Measurements from ENCODE around the gene PPA1.
"Not testable (repeated sequence)": the region's sequence is repeated elsewhere in the genome, so short reads cannot be mapped to it uniquely, and the experiment has no call there.

The PPA1 gene

GRCh38 chr10:70198696-70199466 lies 34.3 kb downstream of the PPA1 start:
- FAIRE-seq = no peak

DNA sequence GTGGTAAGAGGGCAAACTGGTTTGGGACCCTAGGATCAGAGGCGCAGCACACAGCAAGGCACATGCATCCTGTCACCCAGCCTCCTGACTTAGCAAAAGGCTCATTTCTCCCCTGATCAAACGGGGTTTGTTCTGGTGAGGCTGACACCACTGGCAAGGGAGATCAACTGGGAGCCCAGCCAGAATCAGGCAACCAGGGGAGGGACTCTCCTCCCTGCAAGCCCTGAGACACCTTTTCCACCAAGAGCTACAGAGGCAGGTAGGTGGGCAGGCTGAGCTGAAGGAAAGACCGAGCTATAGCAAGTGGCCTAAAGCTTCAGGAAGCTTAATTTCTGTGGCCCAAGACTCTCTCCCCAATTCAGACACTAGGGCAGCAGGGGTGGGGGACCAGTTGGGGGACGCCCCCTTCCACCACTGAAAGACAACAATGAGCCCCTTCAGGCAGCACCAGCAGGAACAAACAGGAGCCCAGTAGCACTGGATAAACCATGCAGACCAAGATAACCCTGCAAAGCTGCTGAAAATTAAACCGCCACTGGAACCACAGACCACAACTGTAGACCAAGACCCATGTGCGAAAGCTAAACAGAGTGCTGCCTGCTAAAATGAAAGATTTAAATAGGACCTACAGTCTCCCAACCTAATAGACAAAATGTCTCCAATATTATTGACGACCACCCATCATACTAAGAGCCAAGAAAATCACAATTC lies 35.8 kb downstream of the PPA1 start:
- no peak for FAIRE-seq

DNA sequence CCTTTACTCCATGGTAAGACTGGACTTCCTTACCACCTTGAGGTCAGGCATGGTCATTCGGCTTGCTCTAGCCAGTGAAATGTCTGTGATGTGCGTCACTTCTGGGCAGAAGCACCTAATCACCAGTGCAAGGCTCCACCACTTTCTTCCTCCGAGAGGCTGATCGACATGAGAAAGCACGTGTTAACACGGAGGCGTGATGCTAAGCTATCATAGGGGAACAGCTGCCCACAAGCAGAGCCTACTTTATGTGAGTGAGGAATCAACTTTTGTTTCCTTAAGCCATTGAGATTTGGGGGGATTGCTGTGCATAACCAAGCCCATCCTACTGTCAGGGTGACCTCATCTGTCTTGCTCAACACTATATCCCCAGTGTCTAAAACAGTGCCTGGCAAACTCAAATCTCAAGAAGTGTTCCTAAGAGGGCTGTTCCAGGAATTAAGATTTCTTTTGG lies 39.8 kb downstream of the PPA1 start:
- FAIRE-seq = no peak

GRCh38 chr10:70192326-70192968 lies 40.8 kb downstream of the PPA1 start:
- FAIRE-seq = no peak

GRCh38 chr10:70191972-70192305 lies 41.3 kb downstream of the PPA1 start:
- FAIRE-seq = peak; percentile 8

GRCh38 chr10:70191161-70191971 lies 41.9 kb downstream of the PPA1 start:
- no peak for FAIRE-seq

DNA sequence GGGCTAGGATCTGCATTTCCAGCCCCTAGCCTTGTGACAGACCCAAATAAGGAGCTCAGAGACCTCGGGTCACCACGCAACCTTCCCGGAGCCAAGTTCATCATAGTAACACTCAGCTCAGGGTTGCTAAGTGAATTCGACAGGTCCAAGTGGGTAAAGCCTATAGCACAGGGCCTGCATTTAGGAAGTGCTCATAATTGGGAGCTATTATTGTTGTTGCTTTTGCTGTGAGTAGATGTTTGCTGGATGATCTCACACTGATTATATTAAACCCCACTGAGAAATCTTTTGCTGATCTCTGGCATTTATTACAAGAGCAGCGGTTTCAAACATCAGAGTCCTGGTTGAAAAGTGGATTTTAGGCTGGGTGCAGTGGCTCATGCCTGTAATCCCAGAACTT lies 42.6 kb downstream of the PPA1 start:
- no peak for FAIRE-seq

- no peak for FAIRE-seq
Observed at GRCh38 chr10:70190102-70190501, 43.1 kb downstream of the PPA1 start.

DNA sequence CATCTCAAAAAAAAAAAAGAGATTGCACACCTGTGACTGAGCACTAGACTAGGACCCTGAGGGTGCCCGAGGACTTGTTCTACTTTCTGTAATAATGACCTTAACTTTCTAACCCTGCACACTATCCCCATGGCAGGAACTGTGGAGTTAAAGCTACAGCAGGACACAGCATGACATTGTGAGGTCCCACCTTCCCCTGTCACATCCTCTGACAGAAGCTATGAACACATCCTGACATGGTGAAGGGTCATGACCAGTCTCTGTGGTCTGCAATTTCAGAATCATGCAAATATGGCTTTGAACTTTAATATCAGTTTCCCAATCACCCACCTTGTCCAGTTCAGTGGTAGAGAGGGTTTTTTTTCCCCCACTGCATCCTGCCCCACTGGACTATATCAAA lies 44.5 kb downstream of the PPA1 start:
- FAIRE-seq = no peak

DNA sequence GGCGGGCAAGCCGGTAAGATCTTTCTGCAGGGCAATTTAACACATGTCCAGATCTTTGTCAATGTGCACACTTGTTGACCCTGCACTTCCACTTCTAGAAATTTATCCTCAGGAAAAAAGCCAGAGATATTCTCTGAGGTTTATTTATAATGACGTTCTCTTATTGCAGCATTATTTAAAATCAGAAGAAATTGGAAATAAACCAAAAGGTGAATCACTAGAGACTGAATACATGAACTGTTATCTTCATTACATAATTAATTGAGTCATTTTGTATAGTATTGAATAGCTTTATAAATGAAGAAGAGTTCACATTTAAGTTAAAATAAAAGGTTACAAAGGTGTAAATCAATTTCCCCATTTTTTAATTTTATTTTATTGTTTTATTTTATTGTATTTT lies 46.7 kb downstream of the PPA1 start:
- FAIRE-seq = no peak

DNA sequence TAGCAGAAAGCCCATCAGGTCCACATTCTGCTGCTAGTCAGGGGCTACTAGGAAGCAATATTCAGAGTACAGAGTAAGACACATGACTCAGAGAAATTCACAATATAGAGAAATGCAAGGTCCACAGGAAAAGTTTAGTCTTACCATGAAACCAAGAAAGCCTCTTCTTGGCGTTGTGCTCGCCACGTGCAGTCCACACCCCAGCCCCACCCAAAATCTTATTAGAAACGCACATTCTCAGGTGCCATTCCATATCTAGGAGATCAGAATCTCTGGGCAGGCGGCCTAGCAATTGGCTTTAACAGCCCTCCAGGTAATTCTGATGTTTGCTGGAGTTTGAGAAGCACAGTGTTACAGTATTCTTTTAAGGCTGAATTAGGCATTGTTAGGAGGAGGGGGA lies 47.1 kb downstream of the PPA1 start:
- FAIRE-seq = no peak

DNA sequence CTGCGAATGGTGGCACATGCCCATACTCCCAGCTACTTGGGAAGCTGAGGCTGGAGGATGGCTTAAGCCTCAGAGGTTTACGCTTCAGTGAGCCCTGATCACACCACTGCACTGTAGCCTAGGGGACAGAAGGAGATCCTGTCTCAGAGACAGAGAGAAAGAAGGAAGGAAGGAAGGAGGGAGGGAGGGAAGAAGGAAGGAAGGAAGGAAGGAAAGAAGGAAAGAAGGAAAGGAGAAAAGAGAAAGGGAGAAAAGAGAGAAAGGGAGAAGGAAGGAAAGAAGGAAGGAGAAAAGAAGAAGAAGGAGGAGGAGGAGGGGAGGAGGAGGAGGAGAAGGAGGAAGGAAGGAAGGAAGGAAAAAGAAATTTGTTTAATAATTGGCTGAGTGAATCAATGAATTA lies 49.9 kb downstream of the PPA1 start:
- FAIRE-seq = no peak

- FAIRE-seq = not testable (repeated sequence)
Observed at GRCh38 chr10:70179209-70179608, 54.0 kb downstream of the PPA1 start.

DNA sequence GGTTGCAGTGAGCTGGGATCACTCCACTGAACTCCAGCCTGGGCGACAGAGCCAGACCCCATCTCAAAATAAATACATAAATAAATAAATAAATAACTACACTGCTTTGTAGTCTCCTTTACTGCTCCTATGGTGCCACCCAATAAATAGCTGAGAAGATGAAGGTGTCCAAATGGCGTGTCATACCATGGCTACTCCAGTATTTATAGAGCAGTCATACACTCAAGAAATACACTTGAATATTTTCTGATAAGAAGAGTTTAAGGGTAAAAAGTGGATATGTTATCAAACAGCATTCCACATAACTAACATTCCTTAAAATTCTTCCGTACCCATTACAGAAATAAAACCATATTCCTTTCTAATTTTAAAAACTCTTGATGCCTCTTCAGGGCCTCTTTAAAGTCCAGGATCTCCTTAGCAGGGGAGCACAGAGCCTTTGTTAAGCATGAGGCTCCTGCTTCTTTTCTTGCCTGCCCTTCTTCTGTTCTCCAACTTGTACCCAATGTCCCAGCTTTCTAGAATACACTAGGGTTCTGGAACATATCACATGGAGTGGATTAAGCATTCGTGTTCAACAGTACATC lies 55.0 kb downstream of the PPA1 start:
- FAIRE-seq = no peak

DNA sequence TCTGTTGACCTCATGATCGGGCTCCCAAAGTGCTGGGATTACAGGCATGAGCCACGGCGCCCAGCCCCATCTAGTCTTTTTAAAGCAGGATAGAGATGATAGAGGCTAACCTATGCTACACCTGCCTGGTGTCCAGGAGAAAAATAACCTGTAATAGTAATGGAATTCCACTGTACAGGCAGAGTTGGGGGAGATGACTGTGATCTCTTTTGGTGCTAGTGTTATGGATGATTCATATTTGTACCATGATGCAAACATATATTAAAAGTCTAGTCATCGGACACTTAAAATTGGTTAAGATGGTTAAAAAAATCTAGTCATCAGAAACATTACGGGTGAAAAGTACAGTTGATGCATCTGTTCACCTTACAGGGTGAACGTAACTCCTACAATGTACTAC lies 56.8 kb downstream of the PPA1 start:
- no peak for FAIRE-seq

DNA sequence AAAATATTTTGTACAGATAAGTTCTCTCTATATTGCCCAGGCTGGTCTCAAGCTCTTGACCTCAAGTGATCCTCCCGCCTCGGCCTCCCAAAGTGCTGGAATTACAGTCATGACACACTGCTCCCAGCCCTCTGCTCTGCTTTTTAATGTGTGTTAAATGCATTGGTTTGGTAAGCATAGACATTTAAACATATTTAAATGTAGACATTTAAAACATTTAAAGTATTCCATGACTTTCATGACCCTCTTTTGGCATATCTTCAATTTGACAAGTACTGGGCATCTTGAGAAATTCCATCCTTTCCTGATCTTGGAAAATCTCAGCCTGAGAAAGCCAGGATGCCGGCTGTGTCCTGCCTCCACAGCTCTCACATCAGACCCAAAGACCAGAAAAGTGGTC lies 57.7 kb downstream of the PPA1 start:
- FAIRE-seq = no peak

GRCh38 chr10:70174058-70174741 lies 59.0 kb downstream of the PPA1 start:
- no peak for FAIRE-seq

- FAIRE-seq = no peak
Observed at GRCh38 chr10:70169649-70170364, 63.4 kb downstream of the PPA1 start.

DNA sequence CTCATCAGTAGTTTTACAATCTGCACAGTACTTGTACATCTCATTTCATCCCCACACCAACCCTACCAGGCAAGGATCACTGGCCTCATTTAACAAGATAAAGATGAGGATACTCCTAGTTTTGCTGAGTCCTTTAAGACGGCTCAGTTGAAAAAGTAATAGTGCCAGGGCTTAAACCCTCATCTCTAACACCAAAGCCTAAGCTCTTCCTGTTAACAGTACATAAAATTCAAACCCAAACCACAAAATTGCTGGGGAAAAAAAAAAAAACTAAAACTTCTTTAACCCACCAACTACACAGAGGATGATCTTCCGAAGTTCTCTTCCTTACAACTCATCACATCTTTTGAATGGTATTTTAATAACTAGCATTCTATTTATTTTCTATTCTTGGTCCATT lies 64.2 kb downstream of the PPA1 start:
- no peak for FAIRE-seq

DNA sequence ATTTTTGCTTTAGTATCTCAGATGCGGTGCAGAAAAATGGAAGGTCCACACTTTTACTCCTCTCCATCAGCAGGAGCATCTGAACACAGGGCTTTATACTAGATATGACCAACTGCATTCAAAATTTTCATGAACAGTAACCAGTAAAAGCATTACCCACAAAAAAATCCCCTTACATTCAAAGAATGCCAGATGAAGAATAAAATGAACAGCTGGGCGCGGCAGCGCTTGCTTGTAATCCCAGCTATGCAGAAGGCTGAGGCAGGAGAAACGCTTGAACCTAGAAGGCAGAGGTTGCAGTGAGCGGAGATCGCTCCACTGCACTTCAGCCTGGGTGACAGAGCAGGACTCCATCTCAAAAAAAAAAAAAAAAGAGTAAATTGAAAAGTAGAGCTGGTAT lies 66.0 kb downstream of the PPA1 start:
- FAIRE-seq = no peak

- FAIRE-seq = no peak
Observed at GRCh38 chr10:70166394-70166793, 66.8 kb downstream of the PPA1 start.

DNA sequence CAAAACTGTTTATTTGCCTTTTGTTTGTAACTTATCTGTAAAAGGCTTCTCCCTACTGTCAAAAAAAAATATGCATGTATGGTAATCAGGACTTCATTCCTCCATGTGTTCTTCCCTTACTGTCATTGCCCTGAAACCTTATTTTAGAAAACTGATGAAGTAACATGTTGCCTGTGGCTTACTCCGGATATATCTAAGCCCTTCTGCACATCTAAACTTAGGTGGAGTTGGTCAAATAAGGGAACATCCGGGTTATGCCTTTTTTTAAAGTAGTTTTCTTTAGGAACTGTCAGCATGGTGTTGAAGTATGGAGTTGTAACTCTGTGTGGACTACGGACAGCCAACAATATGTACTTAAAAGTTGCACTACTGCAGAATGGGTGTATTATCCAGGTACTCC lies 69.1 kb downstream of the PPA1 start:
- FAIRE-seq = no peak
